GM12878 (cell line): Measurements from ENCODE around the gene SUSD2. TPM values are rescaled to one million over a fixed set of nuclear protein-coding genes. Genes with fewer than 3 reads are reported as not detected.

Source experiments
- ATAC-seq: fragments of 200-7000 bp; cut with Tn5 transposase; 3 replicates; pipeline ENCODE4 v1.9.1; 2020; ENCODE audit warnings: mild to moderate bottlenecking, moderate library complexity
- BruUV-seq: library from RNA; stranded (reverse); fragments of 400-500 nt; replicated peaks from 2 replicates; lab custom pipeline; 2021; lab: Mats Ljungman, UMichigan
- CTCF ChIA-PET: fragments of 300-600 bp; sonication (Branson Sonifier 250); formaldehyde crosslinking; extraction: SDS; loops from one replicate; lab custom pipeline; 2021; ENCODE audit warnings: inconsistent platforms; lab: Yijun Ruan, JAX
- POLR2A ChIA-PET: fragments of 350-600 bp; formaldehyde crosslinking; extraction: SDS; loops from one replicate; lab custom pipeline; 2021; ENCODE audit warnings: inconsistent platforms; lab: Charles Lee
- RAD21 ChIA-PET: fragments of 300-600 bp; sonication (Branson Sonifier 250); formaldehyde crosslinking; loops from one replicate; lab custom pipeline; 2023; ENCODE audit warnings: antibody characterized with exemption; ENCODE audit not compliant: unreplicated experiment; lab: Charles Lee
- SMC1A ChIA-PET: fragments of 300-600 bp; sonication (Branson Sonifier 250); formaldehyde crosslinking; loops from one replicate; lab custom pipeline; 2023; ENCODE audit not compliant: unreplicated experiment, uncharacterized antibody; lab: Charles Lee
- DNase-seq: peaks from one replicate; pipeline ENCODE4 v3.0.0-alpha.2; 2011; ENCODE audit warnings: low read depth, low spot score
- FAIRE-seq: peaks from 3 replicates; lab custom pipeline; 2011; peaks lifted over from hg19 to GRCh38; lab: Jason Lieb, UNC
- H2AFZ ChIP-seq: 2 replicates; pipeline ENCODE4 v1.6.0; 2011; ENCODE audit warnings: low read depth, low read length, control low read depth; ENCODE audit not compliant: control insufficient read depth
- H3K27ac ChIP-seq: 2 replicates; pipeline ENCODE4 v1.5.1; 2011; ENCODE audit warnings: control low read depth; ENCODE audit not compliant: control insufficient read depth, insufficient read depth
- H3K27me3 ChIP-seq, 2 experiments: replicated peaks in 1 of 2; 2 replicates each; pipeline versions ENCODE4 v1.6.0 to v1.6.1; 2011; ENCODE audit warnings: low read length in 1 of 2; ENCODE audit not compliant: control insufficient read depth in 2 of 2, insufficient read depth in 2 of 2
- H3K36me3 ChIP-seq, 2 experiments: 2 replicates each; pipeline ENCODE4 v1.5.1; 2011; ENCODE audit warnings: low read length in 1 of 2; ENCODE audit not compliant: control insufficient read depth in 2 of 2, insufficient read depth in 2 of 2
- H3K4me1 ChIP-seq: 2 replicates; pipeline ENCODE4 v1.6.1; 2011; ENCODE audit warnings: mild to moderate bottlenecking, low read length, moderate library complexity, mixed read lengths; ENCODE audit not compliant: control insufficient read depth, insufficient read depth
- H3K4me2 ChIP-seq: 2 replicates; pipeline ENCODE4 v1.6.0; 2011; ENCODE audit warnings: control low read depth; ENCODE audit not compliant: control insufficient read depth, insufficient read depth
- H3K4me3 ChIP-seq: fragments of 200-600 bp; sonication (generic); 2 replicates; pipeline ENCODE4 v1.5.1; 2016
- H3K79me2 ChIP-seq: 2 replicates; pipeline ENCODE4 v1.6.0; 2011; ENCODE audit warnings: low read length; ENCODE audit not compliant: control insufficient read depth, insufficient read depth
- H3K9ac ChIP-seq: 2 replicates; pipeline ENCODE4 v1.8.0; 2011; ENCODE audit warnings: low read length, control low read depth, mixed read lengths; ENCODE audit not compliant: control insufficient read depth, insufficient read depth
- H3K9me3 ChIP-seq: replicated peaks from 3 replicates; pipeline ENCODE4 v1.5.1; 2011; ENCODE audit warnings: mild to moderate bottlenecking, low read length; ENCODE audit not compliant: control insufficient read depth, insufficient read depth
- H4K20me1 ChIP-seq: 2 replicates; pipeline ENCODE4 v1.6.0; 2011; ENCODE audit not compliant: control insufficient read depth, insufficient read depth
- BHLHE40 ChIP-seq, 2 experiments: fragments of 450-650 bp in 1 of 2; IDR thresholded peaks; 2 replicates each; pipeline ENCODE4 v1.6.1; 2011 to 2017; ENCODE audit warnings: low read depth in 2 of 2, borderline replicate concordance in 1 of 2, improper control_type of control experiment in 1 of 2, low read length in 1 of 2, mild to moderate bottlenecking in 1 of 2
- EED ChIP-seq: sonication (generic); IDR thresholded peaks from 2 replicates; pipeline ENCODE4 v1.6.1; 2016; ENCODE audit warnings: antibody characterized with exemption, low read depth
- MTA2 ChIP-seq: fragments of 450-650 bp; IDR thresholded peaks from 2 replicates; pipeline ENCODE4 v1.6.1; 2016; ENCODE audit warnings: low read depth, mild to moderate bottlenecking, moderate library complexity
- MYB ChIP-seq: fragments of 150-350 bp; IDR thresholded peaks from 2 replicates; pipeline ENCODE4 v1.6.1; 2014; ENCODE audit warnings: mild to moderate bottlenecking, low read depth, low read length, borderline replicate concordance
- RUNX3 ChIP-seq: IDR thresholded peaks from 2 replicates; pipeline ENCODE4 v1.6.1; 2012; ENCODE audit warnings: low read length, inconsistent platforms
- SUPT20H ChIP-seq: IDR thresholded peaks from 2 replicates; pipeline ENCODE4 v1.6.1; 2011; ENCODE audit warnings: low read depth, mild to moderate bottlenecking, low read length, moderate library complexity, borderline replicate concordance; ENCODE audit not compliant: control insufficient read depth
- TCF7 ChIP-seq: IDR thresholded peaks from 2 replicates; pipeline ENCODE4 v1.6.1; 2014; ENCODE audit warnings: antibody characterized with exemption, borderline replicate concordance
- ZNF687 ChIP-seq: fragments of 450-650 bp; IDR thresholded peaks from 2 replicates; pipeline ENCODE4 v1.6.1; 2017; ENCODE audit warnings: mild to moderate bottlenecking, moderate library complexity
- WGBS: methylation state at CpG from one replicate; pipeline ENCODE4 v1.1.6; 2016; ENCODE audit warnings: low lambda C conversion rate; ENCODE audit not compliant: insufficient replicate concordance, insufficient coverage; ENCODE audit errors: missing lambda C conversion rate; 5-methylcytosine and 5-hydroxymethylcytosine counted together
- in situ Hi-C: fragments of 300-500 bp; cut with MboI; formaldehyde crosslinking; loops from 9 replicates; pipeline ENCODE4 v1.14.3; 2018; ENCODE audit warnings: mixed read lengths
- intact Hi-C: fragments of 100-400 bp; cut with micrococcal nuclease; formaldehyde crosslinking; loops from one replicate; pipeline ENCODE4 v1.14.2; 2022; ENCODE audit not compliant: unreplicated experiment
- polyA plus RNA-seq, 11 experiments: library from polyadenylated mRNA; depleted of rRNA in 4 of 11; unstranded in 6 of 11; stranded (reverse) in 5 of 11; fragments of >200 nt; fragmentation: Nextera tagmentation in 4 of 11; fragmentation: Illumina TruSeq in 1 of 11; extraction: Ambion mirVana in 4 of 11; extraction: Trizol in 1 of 11; gene quantifications; 1 replicate in 1 of 11; 2 replicates in 10 of 11; pipeline versions ENCODE4 v1.2.1 to v1.2.3, GENCODE V29; 2011 to 2016; ENCODE audit warnings: inconsistent platforms in 2 of 11, missing spikeins in 2 of 11, low read depth in 1 of 11
- total RNA-seq, 4 experiments: library from RNA; depleted of rRNA in 3 of 4; stranded (reverse); fragments of >200 nt in 3 of 4; fragmentation: Illumina TruSeq in 1 of 4; extraction: Trizol in 1 of 4; gene quantifications; 2 replicates each; pipeline versions ENCODE4 v1.2.1 to v1.2.3, GENCODE V29; 2013 to 2021

The SUSD2 gene
- total and polyA plus RNA-seq, 10 of the 15 experiments (the other 5 are each of a cell fraction or from before 2014, with no cell fraction given): 0.04 to 0.31 (median 0.11) TPM; not detected in 5

DNA sequence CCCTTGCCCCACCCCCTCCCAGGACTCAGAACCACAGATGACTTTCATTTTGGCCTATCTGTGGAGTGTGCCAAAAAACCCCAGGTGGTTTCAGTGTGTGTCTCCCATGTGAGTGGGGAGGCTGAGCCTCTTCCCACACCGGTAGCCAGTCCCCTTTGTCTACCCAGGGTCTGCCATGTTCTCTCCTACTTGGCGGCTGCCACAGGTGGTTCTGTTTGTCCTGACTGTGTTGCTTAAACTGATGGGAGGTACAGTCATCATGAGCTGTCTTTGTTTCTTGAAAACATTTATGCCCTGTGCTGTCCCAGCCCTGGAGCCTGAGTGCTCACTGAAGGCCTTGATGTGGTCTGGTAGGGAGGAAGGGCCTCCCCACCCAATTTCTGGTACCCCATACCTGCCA is 39.7 kb upstream of the SUSD2 start:
- WGBS: 50% methylated on average over 2 of the region's 2 CpGs
- Histone ChIP-seq H3K4me2 (0 out of 2 replicates have a peak overlapping the region, but pooled peaks have one; percentile 2), H4K20me1 (no peaks in the 10 kb centered on the region), H3K27me3 (no peaks in the 10 kb centered on the region), H3K27ac (peak overlapping the region; percentile 13; the same call in 1 of the 2 replicates), H3K9ac (no peak overlapping the region), H2AFZ (no peak overlapping the region), H3K9me3 (no peaks in the 10 kb centered on the region), H3K4me3 (no peak overlapping the region), H3K4me1 (peaks cover 36% of the 10 kb centered on the region), H3K79me2 (no peaks in the 10 kb centered on the region), H3K36me3 (peaks cover 8 to 14% of the 10 kb centered on the region in 2 experiments; a peak in 3 of 4 replicates)
- ATAC-seq: peak; percentile 84
- ChIA-PET SMC1A (interaction anchor here (1.5 kb wide), 1 partner anchor 17 kb away, joined by 3 read pairs; no protein-coding TSS in a partner anchor), POLR2A (no interaction called here), CTCF (interaction anchor here (1.2 to 1.5 kb wide), 2 partner anchors 16 to 33 kb away, joined by 4 to 7 read pairs; no protein-coding TSS in a partner anchor), RAD21 (interaction anchor here (1.8 kb wide), 1 partner anchor 16 kb away, joined by 4 read pairs; no protein-coding TSS in a partner anchor)
- no peak for DNase-seq
- in situ Hi-C loops (no loop called here), intact Hi-C loops (no loop called here)
- TF ChIP-seq BHLHE40 (IDR thresholded peaks at IDR 0.05; ENCODE audit: borderline replicate concordance in 1 of 2, low read depth in 2 of 2, low read length in 1 of 2) (peak; percentile 54 to 63; a peak in 2 of 4 replicates), EED (0 out of 2 replicates have a peak, but pooled peaks have one; percentile 24), RUNX3 (peak; percentile 72), SUPT20H (no peak), TCF7 (peak; percentile 55), MYB (no peak), ZNF687 (peak; percentile 28; the same call in 1 of the 2 replicates), MTA2 (no peak)
- no TSS peak for BruUV-seq
- no peak for FAIRE-seq
